IMR-90 (cell line): ENCODE data around the gene ST6GALNAC4. TPM values are rescaled to one million over a fixed set of nuclear protein-coding genes. Genes with fewer than 3 reads are reported as not detected.
A peak's percentile ranks its signal among the peaks of the same experiment; 100 is the strongest.

Experiments
- ATAC-seq: fragments of 200-7000 bp; cut with Tn5 transposase; 2 replicates; pipeline ENCODE4 v1.9.1; 2020; ENCODE audit warnings: low read depth, mild to moderate bottlenecking, moderate library complexity
- BruUV-seq: library from RNA; stranded (reverse); fragments of 400-500 nt; replicated peaks from 2 replicates; lab custom pipeline; 2021; lab: Mats Ljungman, UMichigan
- CTCF ChIA-PET: fragments of 300-600 bp; formaldehyde crosslinking; extraction: SDS; loops from one replicate; lab custom pipeline; 2021; ENCODE audit warnings: antibody characterized with exemption; lab: Yijun Ruan, JAX
- POLR2A ChIA-PET: fragments of 300-600 bp; sonication (Branson Sonifier 250); formaldehyde crosslinking; loops from one replicate; lab custom pipeline; 2022; ENCODE audit warnings: antibody characterized with exemption; ENCODE audit not compliant: unreplicated experiment; lab: Charles Lee
- DNase-seq: peaks from one replicate; pipeline ENCODE4 v3.0.0; 2013
- H2AFZ ChIP-seq: replicated peaks from 2 replicates; pipeline ENCODE3; 2013; ENCODE audit warnings: low read length, mild to moderate bottlenecking; ENCODE audit not compliant: poor library complexity
- H2AK5ac ChIP-seq: 2 replicates; pipeline ENCODE4 v1.6.1; 2013; ENCODE audit warnings: low read depth, low read length, inconsistent platforms
- H2AK9ac ChIP-seq: replicated peaks from 2 replicates; pipeline ENCODE3; 2013; ENCODE audit warnings: mild to moderate bottlenecking, low read depth, low read length, moderate library complexity; ENCODE audit not compliant: poor library complexity
- H2BK120ac ChIP-seq: 2 replicates; pipeline ENCODE4 v1.6.1; 2013; ENCODE audit warnings: low read depth, low read length, inconsistent platforms
- H2BK15ac ChIP-seq: 3 replicates; pipeline ENCODE4 v1.6.1; 2013; ENCODE audit warnings: low read depth, low read length, inconsistent platforms
- H2BK20ac ChIP-seq: 2 replicates; pipeline ENCODE4 v1.6.1; 2013; ENCODE audit warnings: low read depth, mild to moderate bottlenecking, inconsistent platforms, low read length, moderate library complexity
- H2BK5ac ChIP-seq: 2 replicates; pipeline ENCODE4 v1.6.1; 2013; ENCODE audit warnings: mild to moderate bottlenecking, low read depth, low read length, inconsistent platforms; ENCODE audit not compliant: poor library complexity, severe bottlenecking
- H3K14ac ChIP-seq: replicated peaks from 2 replicates; pipeline ENCODE4 v1.6.1; 2013; ENCODE audit warnings: low read depth, low read length, inconsistent platforms
- H3K18ac ChIP-seq: 2 replicates; pipeline ENCODE4 v1.6.1; 2013; ENCODE audit warnings: low read depth, low read length, control low read depth
- H3K23ac ChIP-seq: 2 replicates; pipeline ENCODE4 v1.6.1; 2013; ENCODE audit warnings: low read depth, low read length, inconsistent platforms
- H3K27ac ChIP-seq: 2 replicates; pipeline ENCODE4 v1.5.1; 2013; ENCODE audit warnings: mild to moderate bottlenecking, control low read depth, low read length; ENCODE audit not compliant: insufficient read depth
- H3K27me3 ChIP-seq: 2 replicates; pipeline ENCODE4 v1.6.1; 2013; ENCODE audit warnings: low read length; ENCODE audit not compliant: control insufficient read depth, insufficient read depth
- H3K36me3 ChIP-seq: 2 replicates; pipeline ENCODE4 v1.6.1; 2013; ENCODE audit warnings: low read length, mixed read lengths; ENCODE audit not compliant: control insufficient read depth, insufficient read depth
- H3K4ac ChIP-seq: 2 replicates; pipeline ENCODE4 v1.6.1; 2013; ENCODE audit warnings: low read depth, low read length, inconsistent platforms
- H3K4me1 ChIP-seq: 2 replicates; pipeline ENCODE4 v1.6.1; 2013; ENCODE audit warnings: low read length, mixed read lengths; ENCODE audit not compliant: control insufficient read depth, insufficient read depth
- H3K4me2 ChIP-seq: 2 replicates; pipeline ENCODE4 v1.6.1; 2013; ENCODE audit warnings: low read depth, mild to moderate bottlenecking, control low read depth, low read length, moderate library complexity
- H3K4me3 ChIP-seq: 2 replicates; pipeline ENCODE4 v1.5.1; 2013; ENCODE audit warnings: low read depth, mild to moderate bottlenecking, control low read depth, low read length, moderate library complexity; ENCODE audit not compliant: insufficient read depth
- H3K56ac ChIP-seq: 2 replicates; pipeline ENCODE4 v1.6.1; 2013; ENCODE audit warnings: low read length, inconsistent platforms; ENCODE audit not compliant: insufficient read depth; ENCODE audit errors: extremely low read depth
- H3K79me1 ChIP-seq, 2 experiments: 2 replicates each; pipeline ENCODE4 v1.6.1; 2013; ENCODE audit warnings: low read length in 2 of 2, inconsistent platforms in 1 of 2, low read depth in 1 of 2
- H3K9ac ChIP-seq: 2 replicates; pipeline ENCODE4 v1.6.1; 2013; ENCODE audit warnings: low read depth, low read length, control low read depth
- H3K9me1 ChIP-seq: 2 replicates; pipeline ENCODE4 v1.6.1; 2013; ENCODE audit warnings: low read length, inconsistent platforms; ENCODE audit not compliant: insufficient read depth
- H3K9me3 ChIP-seq: 2 replicates; pipeline ENCODE4 v1.6.1; 2013; ENCODE audit warnings: low read length; ENCODE audit not compliant: control insufficient read depth, insufficient read depth
- H4K20me1 ChIP-seq: 2 replicates; pipeline ENCODE4 v1.6.1; 2013; ENCODE audit warnings: low read length, inconsistent platforms; ENCODE audit not compliant: insufficient read depth
- H4K5ac ChIP-seq: 2 replicates; pipeline ENCODE4 v1.6.1; 2013; ENCODE audit warnings: mild to moderate bottlenecking, low read depth, low read length, control low read depth
- H4K8ac ChIP-seq, 2 experiments: 2 replicates each; pipeline ENCODE4 v1.6.1; 2013; ENCODE audit warnings: low read depth in 2 of 2, low read length in 2 of 2, control low read depth in 1 of 2, inconsistent platforms in 1 of 2
- H4K91ac ChIP-seq: 2 replicates; pipeline ENCODE4 v1.6.1; 2013; ENCODE audit warnings: low read depth, low read length, inconsistent platforms; ENCODE audit not compliant: insufficient read depth
- BHLHE40 ChIP-seq: fragments of 150-350 bp; IDR thresholded peaks from 2 replicates; pipeline ENCODE4 v1.6.1; 2016; ENCODE audit warnings: mild to moderate bottlenecking, low read depth, low read length
- CEBPB ChIP-seq: IDR thresholded peaks from 2 replicates; pipeline ENCODE4 v1.6.1; 2012; ENCODE audit warnings: low read depth, low read length, improper control_type of control experiment
- CHD1 ChIP-seq: IDR thresholded peaks from 2 replicates; pipeline ENCODE4 v1.6.1; 2012; ENCODE audit warnings: low read depth, low read length, improper control_type of control experiment
- FOS ChIP-seq: fragments of 150-350 bp; IDR thresholded peaks from 2 replicates; pipeline ENCODE4 v1.6.1; 2016; ENCODE audit warnings: low read depth, low read length
- MAFK ChIP-seq: IDR thresholded peaks from 2 replicates; pipeline ENCODE4 v1.6.1; 2012; ENCODE audit warnings: low read depth, low read length, improper control_type of control experiment
- MAZ ChIP-seq: IDR thresholded peaks from 2 replicates; pipeline ENCODE4 v1.6.1; 2012; ENCODE audit warnings: low read depth, mild to moderate bottlenecking, low read length, improper control_type of control experiment, moderate library complexity, borderline replicate concordance
- MXI1 ChIP-seq: IDR thresholded peaks from 2 replicates; pipeline ENCODE4 v1.6.1; 2012; ENCODE audit warnings: low read depth, mild to moderate bottlenecking, low read length, moderate library complexity, borderline replicate concordance
- NFE2L2 ChIP-seq: fragments of 150-350 bp; IDR thresholded peaks from 2 replicates; pipeline ENCODE4 v1.6.1; 2016; ENCODE audit warnings: low read depth, mild to moderate bottlenecking, low read length
- POLR2A ChIP-seq: IDR thresholded peaks from 2 replicates; pipeline ENCODE4 v1.6.1; 2012; ENCODE audit warnings: mild to moderate bottlenecking, low read depth, low read length
- RAD21 ChIP-seq: IDR thresholded peaks from 2 replicates; pipeline ENCODE4 v1.6.1; 2012; ENCODE audit warnings: low read length, improper control_type of control experiment
- RCOR1 ChIP-seq: IDR thresholded peaks from 2 replicates; pipeline ENCODE4 v1.6.1; 2012; ENCODE audit warnings: mild to moderate bottlenecking, low read length, improper control_type of control experiment; ENCODE audit not compliant: insufficient replicate concordance
- RFX5 ChIP-seq: IDR thresholded peaks from 2 replicates; pipeline ENCODE4 v1.8.0; 2012; ENCODE audit warnings: low read depth, mild to moderate bottlenecking, low read length, moderate library complexity
- SMC3 ChIP-seq: fragments of 150-350 bp; IDR thresholded peaks from 2 replicates; pipeline ENCODE4 v1.6.1; 2016; ENCODE audit warnings: low read depth, mild to moderate bottlenecking, antibody characterized with exemption, low read length, moderate library complexity
- WGBS, 2 experiments: methylation state at CpG; one replicate each; pipeline versions ENCODE4 v1.1.5 to v1.1.7; 2013; ENCODE audit warnings: missing lambda C conversion rate in 2 of 2; ENCODE audit not compliant: insufficient read length in 1 of 2; ENCODE audit errors: extremely low coverage in 2 of 2; 5-methylcytosine and 5-hydroxymethylcytosine counted together
- dilution Hi-C: fragments of 300-500 bp; cut with HindIII; formaldehyde crosslinking; loops from one replicate; pipeline ENCODE4 v1.14.3; 2018; ENCODE audit warnings: low sequenced_read_pairs; ENCODE audit not compliant: unreplicated experiment
- in situ Hi-C: fragments of 300-500 bp; cut with MboI; formaldehyde crosslinking; loops from 3 replicates; pipeline ENCODE4 v1.14.3; 2019; ENCODE audit warnings: low sequenced_read_pairs, inconsistent platforms, mixed read lengths
- intact Hi-C: fragments of 100-400 bp; cut with micrococcal nuclease; formaldehyde crosslinking; loops from 2 replicates; pipeline ENCODE4 v1.10.0; 2022
- polyA plus RNA-seq, 3 experiments: library from polyadenylated mRNA; depleted of rRNA; stranded (reverse); fragments of >200 nt; gene quantifications; 2 replicates each; pipeline ENCODE4 v1.2.3, GENCODE V29; 2012; ENCODE audit warnings: low replicate concordance in 1 of 3
- total RNA-seq: library from RNA; depleted of rRNA; stranded (reverse); fragments of >200 nt; gene quantifications from 2 replicates; pipeline ENCODE4 v1.2.3, GENCODE V29; 2012
- TF ChIP-seq, protein P1 (sequence below): fragments of 150-350 bp; IDR thresholded peaks from 2 replicates; pipeline ENCODE4 v1.6.1; 2017; ENCODE audit warnings: mild to moderate bottlenecking, antibody characterized with exemption, low read length, low read depth
- TF ChIP-seq, protein P2 (sequence below): conservative IDR thresholded peaks from 2 replicates; pipeline ENCODE4 v1.5.1; 2012; ENCODE audit warnings: mild to moderate bottlenecking, low read depth, low read length, improper control_type of control experiment
- TF ChIP-seq, protein P3 (sequence below): fragments of 150-350 bp; IDR thresholded peaks from 2 replicates; pipeline ENCODE4 v1.6.1; 2016; ENCODE audit warnings: low read depth, mild to moderate bottlenecking, low read length, moderate library complexity, borderline replicate concordance

ST6GALNAC4 gene
- total and polyA plus RNA-seq, 2 of the 4 experiments (the other 2 are of a cell fraction): 12.5 to 32.9 TPM

DNA sequence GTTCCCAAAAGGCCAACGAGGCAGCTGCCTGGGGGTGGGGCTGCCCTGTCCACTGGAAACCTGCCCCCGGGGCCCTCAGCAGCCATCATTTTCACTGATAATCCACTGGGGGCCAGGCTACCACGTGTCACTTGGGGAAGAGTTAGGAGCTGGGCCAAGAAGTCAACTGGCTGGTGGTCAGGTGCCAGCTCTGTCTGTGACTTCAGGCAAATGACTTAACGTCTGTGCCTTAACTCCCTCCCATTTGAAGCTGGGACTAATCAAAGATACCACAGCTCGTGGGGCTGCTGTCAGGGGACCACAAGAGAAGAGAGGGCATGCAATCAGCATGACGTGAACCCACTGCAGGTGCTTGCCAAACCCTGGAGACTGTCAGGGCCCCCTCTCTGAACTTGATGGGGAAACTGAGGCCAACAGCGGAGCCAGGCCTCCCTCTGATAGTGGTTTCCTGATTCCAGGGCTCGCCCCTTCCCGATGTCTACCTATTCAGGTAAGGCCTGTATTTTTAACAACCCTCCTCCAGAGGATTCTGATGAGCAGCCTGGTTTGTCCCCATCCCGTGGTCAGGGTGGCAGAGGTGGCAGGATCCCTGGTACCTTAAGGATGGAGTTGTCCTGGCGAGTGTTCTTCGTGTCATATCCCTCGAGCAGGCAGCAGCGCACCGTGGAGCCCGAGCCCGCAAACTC is 33.1 kb upstream of the ST6GALNAC4 start:
- H2AK9ac ChIP-seq: peak overlapping the region; percentile 13
- no peak for DNase-seq
- intact Hi-C loops (no loop called here), dilution Hi-C loops (no loop called here), in situ Hi-C loops (no loop called here)
- 93% methylated on average over 8 of the region's 17 CpGs; no CpG with 5 or more reads in 1 of the 2 experiments for WGBS, 2 experiments
- ATAC-seq: no peak
- no peak overlapping the region for H2BK120ac ChIP-seq
- peaks cover 8% of the 10 kb centered on the region; the same call in 1 of the 2 replicates for H3K9me1 ChIP-seq
- no peak overlapping the region for H3K4ac ChIP-seq
- ChIA-PET POLR2A (no interaction called here), CTCF (no interaction called here)
- no peak overlapping the region for H3K18ac ChIP-seq
- H3K56ac ChIP-seq: no peak overlapping the region
- H3K79me1 ChIP-seq: peaks cover 0 to 39% of the 10 kb centered on the region in 2 experiments; a peak in 3 of 4 replicates
- H4K5ac ChIP-seq: no peak overlapping the region
- no peak overlapping the region for H3K14ac ChIP-seq
- no peak overlapping the region for H3K23ac ChIP-seq
- no peak overlapping the region for H3K4me3 ChIP-seq
- no peaks in the 10 kb centered on the region for H3K27me3 ChIP-seq
- peaks cover 4% of the 10 kb centered on the region; the same call in 1 of the 2 replicates for H3K4me1 ChIP-seq
- H4K20me1 ChIP-seq: peaks cover 17% of the 10 kb centered on the region
- H3K9ac ChIP-seq: no peak overlapping the region
- H2BK15ac ChIP-seq: no peak overlapping the region
- TF ChIP-seq CEBPB (no peak), POLR2A (no peak), NFE2L2 (no peak), FOS (no peak), BHLHE40 (no peak), RAD21 (no peak), MAZ (no peak), RCOR1 (no peak), CHD1 (no peak), MXI1 (no peak), RFX5 (no peak), SMC3 (no peak), MAFK (no peak)
- TF ChIP-seq, protein P1, sequence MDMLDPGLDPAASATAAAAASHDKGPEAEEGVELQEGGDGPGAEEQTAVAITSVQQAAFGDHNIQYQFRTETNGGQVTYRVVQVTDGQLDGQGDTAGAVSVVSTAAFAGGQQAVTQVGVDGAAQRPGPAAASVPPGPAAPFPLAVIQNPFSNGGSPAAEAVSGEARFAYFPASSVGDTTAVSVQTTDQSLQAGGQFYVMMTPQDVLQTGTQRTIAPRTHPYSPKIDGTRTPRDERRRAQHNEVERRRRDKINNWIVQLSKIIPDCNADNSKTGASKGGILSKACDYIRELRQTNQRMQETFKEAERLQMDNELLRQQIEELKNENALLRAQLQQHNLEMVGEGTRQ: no peak
- TF ChIP-seq, protein P2, sequence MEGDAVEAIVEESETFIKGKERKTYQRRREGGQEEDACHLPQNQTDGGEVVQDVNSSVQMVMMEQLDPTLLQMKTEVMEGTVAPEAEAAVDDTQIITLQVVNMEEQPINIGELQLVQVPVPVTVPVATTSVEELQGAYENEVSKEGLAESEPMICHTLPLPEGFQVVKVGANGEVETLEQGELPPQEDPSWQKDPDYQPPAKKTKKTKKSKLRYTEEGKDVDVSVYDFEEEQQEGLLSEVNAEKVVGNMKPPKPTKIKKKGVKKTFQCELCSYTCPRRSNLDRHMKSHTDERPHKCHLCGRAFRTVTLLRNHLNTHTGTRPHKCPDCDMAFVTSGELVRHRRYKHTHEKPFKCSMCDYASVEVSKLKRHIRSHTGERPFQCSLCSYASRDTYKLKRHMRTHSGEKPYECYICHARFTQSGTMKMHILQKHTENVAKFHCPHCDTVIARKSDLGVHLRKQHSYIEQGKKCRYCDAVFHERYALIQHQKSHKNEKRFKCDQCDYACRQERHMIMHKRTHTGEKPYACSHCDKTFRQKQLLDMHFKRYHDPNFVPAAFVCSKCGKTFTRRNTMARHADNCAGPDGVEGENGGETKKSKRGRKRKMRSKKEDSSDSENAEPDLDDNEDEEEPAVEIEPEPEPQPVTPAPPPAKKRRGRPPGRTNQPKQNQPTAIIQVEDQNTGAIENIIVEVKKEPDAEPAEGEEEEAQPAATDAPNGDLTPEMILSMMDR: no peak
- TF ChIP-seq, protein P3, sequence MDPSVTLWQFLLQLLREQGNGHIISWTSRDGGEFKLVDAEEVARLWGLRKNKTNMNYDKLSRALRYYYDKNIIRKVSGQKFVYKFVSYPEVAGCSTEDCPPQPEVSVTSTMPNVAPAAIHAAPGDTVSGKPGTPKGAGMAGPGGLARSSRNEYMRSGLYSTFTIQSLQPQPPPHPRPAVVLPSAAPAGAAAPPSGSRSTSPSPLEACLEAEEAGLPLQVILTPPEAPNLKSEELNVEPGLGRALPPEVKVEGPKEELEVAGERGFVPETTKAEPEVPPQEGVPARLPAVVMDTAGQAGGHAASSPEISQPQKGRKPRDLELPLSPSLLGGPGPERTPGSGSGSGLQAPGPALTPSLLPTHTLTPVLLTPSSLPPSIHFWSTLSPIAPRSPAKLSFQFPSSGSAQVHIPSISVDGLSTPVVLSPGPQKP: no peak
- no peak overlapping the region for H4K8ac ChIP-seq
- no peak overlapping the region for H2AFZ ChIP-seq
- no TSS peak for BruUV-seq
- no peak overlapping the region for H4K91ac ChIP-seq
- no peak overlapping the region for H3K27ac ChIP-seq
- no peak overlapping the region for H2AK5ac ChIP-seq
- H3K36me3 ChIP-seq: peaks cover 12% of the 10 kb centered on the region; the same call in 1 of the 2 replicates
- no peak overlapping the region for H2BK20ac ChIP-seq
- no peak overlapping the region for H2BK5ac ChIP-seq
- H3K9me3 ChIP-seq: no peaks in the 10 kb centered on the region
- no peak overlapping the region for H3K4me2 ChIP-seq
